GM12878 (cell line): Measurements from ENCODE around the gene HOXB1. TPM values are rescaled to one million over a fixed set of nuclear protein-coding genes. Genes with fewer than 3 reads are reported as not detected.

ENCODE experiments used
- ATF2 ChIP-seq: IDR thresholded peaks from 2 replicates; pipeline ENCODE4 v1.6.1; 2012; ENCODE audit warnings: low read length, inconsistent platforms
- BRCA1 ChIP-seq: IDR thresholded peaks from 2 replicates; pipeline ENCODE4 v1.6.1; 2011; ENCODE audit warnings: low read depth, low read length, improper control_type of control experiment
- CBFB ChIP-seq: IDR thresholded peaks from 2 replicates; pipeline ENCODE4 v1.6.1; 2016; ENCODE audit warnings: antibody characterized with exemption, low read depth
- CUX1 ChIP-seq: IDR thresholded peaks from 2 replicates; pipeline ENCODE4 v1.6.1; 2012; ENCODE audit warnings: improper control_type of control experiment, low read depth, low read length; ENCODE audit not compliant: insufficient replicate concordance
- EP300 ChIP-seq, 2 experiments: fragments of 150-350 bp in 1 of 2; IDR thresholded peaks; 2 replicates each; pipeline ENCODE4 v1.6.1; 2011 to 2012; ENCODE audit warnings: low read depth in 2 of 2, low read length in 2 of 2, borderline replicate concordance in 1 of 2, improper control_type of control experiment in 1 of 2, inconsistent platforms in 1 of 2; ENCODE audit not compliant: control insufficient read depth in 1 of 2
- IKZF2 ChIP-seq, 2 experiments: fragments of 450-650 bp; IDR thresholded peaks; 2 replicates each; pipeline ENCODE4 v1.6.1; 2017; ENCODE audit warnings: mild to moderate bottlenecking in 2 of 2, moderate library complexity in 2 of 2
- RELA ChIP-seq: fragments of 450-650 bp; IDR thresholded peaks from 2 replicates; pipeline ENCODE4 v1.8.0; 2014; ENCODE audit warnings: borderline replicate concordance; ENCODE audit not compliant: partially characterized antibody
- ZNF384 ChIP-seq: IDR thresholded peaks from 2 replicates; pipeline ENCODE4 v1.6.1; 2012; ENCODE audit warnings: low read depth, mild to moderate bottlenecking, low read length, improper control_type of control experiment, borderline replicate concordance
- polyA plus RNA-seq, 11 experiments: library from polyadenylated mRNA; depleted of rRNA in 4 of 11; unstranded in 6 of 11; stranded (reverse) in 5 of 11; fragments of >200 nt; fragmentation: Nextera tagmentation in 4 of 11; fragmentation: Illumina TruSeq in 1 of 11; extraction: Ambion mirVana in 4 of 11; extraction: Trizol in 1 of 11; gene quantifications; 1 replicate in 1 of 11; 2 replicates in 10 of 11; pipeline versions ENCODE4 v1.2.1 to v1.2.3, GENCODE V29; 2011 to 2016; ENCODE audit warnings: inconsistent platforms in 2 of 11, missing spikeins in 2 of 11, low read depth in 1 of 11
- total RNA-seq, 4 experiments: library from RNA; depleted of rRNA in 3 of 4; stranded (reverse); fragments of >200 nt in 3 of 4; fragmentation: Illumina TruSeq in 1 of 4; extraction: Trizol in 1 of 4; gene quantifications; 2 replicates each; pipeline versions ENCODE4 v1.2.1 to v1.2.3, GENCODE V29; 2013 to 2021

HOXB1 gene
- total and polyA plus RNA-seq, 10 of the 15 experiments (the other 5 are each of a cell fraction or from before 2014, with no cell fraction given): not detected

- TF ChIP-seq ATF2: peak; percentile 81
- no peak for TF ChIP-seq RELA
- peak; percentile 99 for TF ChIP-seq ZNF384
- TF ChIP-seq BRCA1: no peak
- no peak for TF ChIP-seq CUX1
- TF ChIP-seq IKZF2 (IDR thresholded peaks at IDR 0.05): peak in 1 of 2 experiments; percentile 83; a peak in 3 of 4 replicates
- peak; percentile 80 to 87 for TF ChIP-seq EP300 (IDR thresholded peaks at IDR 0.05; ENCODE audit: borderline replicate concordance in 1 of 2, control insufficient read depth in 1 of 2, low read depth in 2 of 2, low read length in 2 of 2)
- 0 out of 2 replicates have a peak, but pooled peaks have one; percentile 39 for TF ChIP-seq CBFB
Measured at GRCh38 chr17:48510761-48511604, 19.8 kb downstream of the HOXB1 start (continued).
